ENCODE results near the gene FNDC5. TPM values are rescaled to one million over a fixed set of nuclear protein-coding genes. Genes with fewer than 3 reads are reported as not detected.
"Not testable (repeated sequence)": the region's sequence is repeated elsewhere in the genome, so short reads cannot be mapped to it uniquely, and the experiment has no call there.

FNDC5 gene
- polyA plus RNA-seq, 1 donor (not counting 4 experiments of a cell fraction or from before 2014, with no cell fraction given): not detected

DNA sequence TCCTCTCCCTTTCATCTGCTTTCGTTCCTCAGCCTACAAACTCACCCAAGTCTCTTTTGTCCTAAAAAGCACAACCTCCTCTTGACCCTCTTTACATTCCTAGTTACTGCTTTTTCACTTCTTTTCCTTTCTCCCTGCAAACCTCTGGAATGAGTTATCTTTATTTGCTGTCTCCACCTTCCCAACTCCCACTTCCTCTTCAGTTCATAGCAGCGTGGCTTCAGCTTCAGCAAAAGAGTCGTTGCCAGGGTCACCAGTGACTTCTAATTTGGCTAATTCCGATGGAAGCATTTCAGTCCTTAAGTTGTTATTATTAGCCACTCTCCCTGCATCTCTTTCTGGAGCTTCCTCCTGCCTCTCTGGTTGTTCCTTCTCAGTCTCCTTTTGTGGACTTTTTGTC, 36.7 kb upstream of the FNDC5 start:
- H2AFZ ChIP-seq (ENCODE audit: control insufficient read depth, low read length): no peak overlapping the region

GRCh38 chr1:32906654-32907053, 35.9 kb upstream of the FNDC5 start:
- Histone ChIP-seq H3K9me1 (ENCODE audit: control insufficient read depth, extremely low read depth, insufficient read depth, low read length) (peaks cover 2% of the 10 kb centered on the region), H4K20me1 (ENCODE audit: control insufficient read depth, extremely low read depth, insufficient read depth, low read length) (no peaks in the 10 kb centered on the region), H3K9me3 (ENCODE audit: control insufficient read depth, low read depth, low read length) (no peaks in the 10 kb centered on the region), H3K36me3 (ENCODE audit: control insufficient read depth in 2 of 2, extremely low read depth in 1 of 2, insufficient read depth in 2 of 2, low read length in 2 of 2) (no peaks in the 10 kb centered on the region), H3K79me2 (ENCODE audit: control insufficient read depth, insufficient read depth, low read length) (no peaks in the 10 kb centered on the region), H3K4me1 (ENCODE audit: control insufficient read depth, extremely low read depth, insufficient read depth, low read length) (no peaks in the 10 kb centered on the region), H3K27ac (ENCODE audit: control insufficient read depth, insufficient read depth, low read length) (no peak overlapping the region), H3K4me3 (ENCODE audit: control insufficient read depth in 2 of 3, extremely low read depth in 1 of 3, insufficient read depth in 2 of 3, low read depth in 1 of 3, low read length in 3 of 3) (no peak overlapping the region), H2AFZ (ENCODE audit: control insufficient read depth, low read length) (no peak overlapping the region), H3K9ac (ENCODE audit: control insufficient read depth, extremely low read depth, insufficient read depth, low read length) (no peak overlapping the region), H3K27me3 (ENCODE audit: control insufficient read depth, extremely low read depth, insufficient read depth, low read length) (no peaks in the 10 kb centered on the region), H3K4me2 (ENCODE audit: control insufficient read depth, extremely low read depth, insufficient read depth, low read depth, low read length) (no peak overlapping the region)
- no peak for TF ChIP-seq EZH2 (IDR thresholded peaks at IDR 0.05; ENCODE audit: low read length)
- TF ChIP-seq, protein P1, sequence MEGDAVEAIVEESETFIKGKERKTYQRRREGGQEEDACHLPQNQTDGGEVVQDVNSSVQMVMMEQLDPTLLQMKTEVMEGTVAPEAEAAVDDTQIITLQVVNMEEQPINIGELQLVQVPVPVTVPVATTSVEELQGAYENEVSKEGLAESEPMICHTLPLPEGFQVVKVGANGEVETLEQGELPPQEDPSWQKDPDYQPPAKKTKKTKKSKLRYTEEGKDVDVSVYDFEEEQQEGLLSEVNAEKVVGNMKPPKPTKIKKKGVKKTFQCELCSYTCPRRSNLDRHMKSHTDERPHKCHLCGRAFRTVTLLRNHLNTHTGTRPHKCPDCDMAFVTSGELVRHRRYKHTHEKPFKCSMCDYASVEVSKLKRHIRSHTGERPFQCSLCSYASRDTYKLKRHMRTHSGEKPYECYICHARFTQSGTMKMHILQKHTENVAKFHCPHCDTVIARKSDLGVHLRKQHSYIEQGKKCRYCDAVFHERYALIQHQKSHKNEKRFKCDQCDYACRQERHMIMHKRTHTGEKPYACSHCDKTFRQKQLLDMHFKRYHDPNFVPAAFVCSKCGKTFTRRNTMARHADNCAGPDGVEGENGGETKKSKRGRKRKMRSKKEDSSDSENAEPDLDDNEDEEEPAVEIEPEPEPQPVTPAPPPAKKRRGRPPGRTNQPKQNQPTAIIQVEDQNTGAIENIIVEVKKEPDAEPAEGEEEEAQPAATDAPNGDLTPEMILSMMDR (optimal IDR thresholded peaks at IDR 0.05 in 1 of 3, IDR thresholded peaks at IDR 0.05 in 1 of 3, conservative IDR thresholded peaks at IDR 0.05 in 1 of 3; ENCODE audit: extremely low read depth in 1 of 3, insufficient read depth in 2 of 3, low read length in 3 of 3): no peak
- FAIRE-seq: no peak
- no peak for DNase-seq (ENCODE audit: low read depth, low spot score)
- dilution Hi-C loops (cut with MboI; ENCODE audit: extremely low pct_ligation_motif_present, low sequenced_read_pairs): no loop called here

More for the DNA sequence above, 36.7 kb upstream of the FNDC5 start:
- no peak for FAIRE-seq
- Histone ChIP-seq H3K79me2 (ENCODE audit: control insufficient read depth, insufficient read depth, low read length) (no peaks in the 10 kb centered on the region), H3K4me3 (ENCODE audit: control insufficient read depth in 2 of 3, extremely low read depth in 1 of 3, insufficient read depth in 2 of 3, low read depth in 1 of 3, low read length in 3 of 3) (no peak overlapping the region), H3K4me2 (ENCODE audit: control insufficient read depth, extremely low read depth, insufficient read depth, low read depth, low read length) (no peak overlapping the region), H3K27me3 (ENCODE audit: control insufficient read depth, extremely low read depth, insufficient read depth, low read length) (no peaks in the 10 kb centered on the region), H3K27ac (ENCODE audit: control insufficient read depth, insufficient read depth, low read length) (no peak overlapping the region), H3K4me1 (ENCODE audit: control insufficient read depth, extremely low read depth, insufficient read depth, low read length) (no peaks in the 10 kb centered on the region), H3K36me3 (ENCODE audit: control insufficient read depth in 2 of 2, extremely low read depth in 1 of 2, insufficient read depth in 2 of 2, low read length in 2 of 2) (no peaks in the 10 kb centered on the region), H3K9me3 (ENCODE audit: control insufficient read depth, low read depth, low read length) (no peaks in the 10 kb centered on the region), H3K9ac (ENCODE audit: control insufficient read depth, extremely low read depth, insufficient read depth, low read length) (no peak overlapping the region), H3K9me1 (ENCODE audit: control insufficient read depth, extremely low read depth, insufficient read depth, low read length) (peaks cover 2% of the 10 kb centered on the region), H4K20me1 (ENCODE audit: control insufficient read depth, extremely low read depth, insufficient read depth, low read length) (no peaks in the 10 kb centered on the region)
- TF ChIP-seq, protein P1 (optimal IDR thresholded peaks at IDR 0.05 in 1 of 3, IDR thresholded peaks at IDR 0.05 in 1 of 3, conservative IDR thresholded peaks at IDR 0.05 in 1 of 3; ENCODE audit: extremely low read depth in 1 of 3, insufficient read depth in 2 of 3, low read length in 3 of 3): no peak
- TF ChIP-seq EZH2 (IDR thresholded peaks at IDR 0.05; ENCODE audit: low read length): no peak
- no peak for DNase-seq (ENCODE audit: low read depth, low spot score)
- dilution Hi-C loops (cut with MboI; ENCODE audit: extremely low pct_ligation_motif_present, low sequenced_read_pairs): no loop called here

DNA sequence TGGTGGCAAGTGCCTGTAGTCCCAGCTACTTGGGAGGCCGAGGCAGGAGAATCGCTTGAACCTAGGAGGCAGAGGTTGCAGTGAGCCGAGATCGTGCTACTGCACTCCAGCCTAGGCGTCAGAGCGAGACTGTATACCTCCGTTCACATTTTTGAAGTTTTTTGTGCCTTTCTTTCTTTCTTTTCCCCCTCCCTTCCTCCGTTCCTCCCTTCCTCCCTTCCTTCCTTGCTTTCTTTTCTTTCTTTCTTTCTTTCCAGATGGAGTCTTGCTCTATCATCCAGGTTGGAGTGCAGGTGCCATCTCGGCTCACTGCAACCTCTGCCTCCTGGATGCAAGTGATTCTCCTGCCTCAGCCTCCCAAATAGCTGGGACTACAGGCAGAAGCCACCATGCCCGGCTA, 34.9 kb upstream of the FNDC5 start:
- H3K4me2 ChIP-seq (ENCODE audit: control insufficient read depth, extremely low read depth, insufficient read depth, low read depth, low read length); H2AFZ ChIP-seq (ENCODE audit: control insufficient read depth, low read length); H3K9me1 ChIP-seq (ENCODE audit: control insufficient read depth, extremely low read depth, insufficient read depth, low read length); H3K4me3 ChIP-seq (ENCODE audit: control insufficient read depth in 2 of 3, extremely low read depth in 1 of 3, insufficient read depth in 2 of 3, low read depth in 1 of 3, low read length in 3 of 3); H3K9ac ChIP-seq (ENCODE audit: control insufficient read depth, extremely low read depth, insufficient read depth, low read length); DNase-seq (ENCODE audit: low read depth, low spot score); H4K20me1 ChIP-seq (ENCODE audit: control insufficient read depth, extremely low read depth, insufficient read depth, low read length); H3K36me3 ChIP-seq (ENCODE audit: control insufficient read depth in 2 of 2, extremely low read depth in 1 of 2, insufficient read depth in 2 of 2, low read length in 2 of 2); dilution Hi-C loops (cut with MboI; ENCODE audit: extremely low pct_ligation_motif_present, low sequenced_read_pairs); H3K79me2 ChIP-seq (ENCODE audit: control insufficient read depth, insufficient read depth, low read length); FAIRE-seq; H3K9me3 ChIP-seq (ENCODE audit: control insufficient read depth, low read depth, low read length); H3K27me3 ChIP-seq (ENCODE audit: control insufficient read depth, extremely low read depth, insufficient read depth, low read length); H3K27ac ChIP-seq (ENCODE audit: control insufficient read depth, insufficient read depth, low read length); H3K4me1 ChIP-seq (ENCODE audit: control insufficient read depth, extremely low read depth, insufficient read depth, low read length): not testable (repeated sequence)

Measured in keratinocyte (primary cell).